Hematopoietic multipotent progenitor cell treated with erythropoietin and hydrocortisone succinate and interleukin-3 and kit ligand, for 15 days (in vitro differentiated cells): ENCODE data around the gene PARP1.

Experiments
- DNase-seq: peaks from one replicate; pipeline ENCODE4 v3.0.0-alpha.2; 2015; ENCODE audit warnings: low spot score

The PARP1 gene

GRCh38 chr1:226405411-226405988 is 2.4 kb downstream of the PARP1 start:
- DNase-seq, result no peak

GRCh38 chr1:226404904-226405222 is 3.0 kb downstream of the PARP1 start:
- DNase-seq, result no peak

GRCh38 chr1:226404063-226404903 is 3.6 kb downstream of the PARP1 start:
- no peak for DNase-seq

- DNase-seq, result no peak
Measured at GRCh38 chr1:226403201-226404034, 4.5 kb downstream of the PARP1 start.

- no peak for DNase-seq
Measured at GRCh38 chr1:226402739-226403165, 5.1 kb downstream of the PARP1 start.

GRCh38 chr1:226401355-226402303 is 6.3 kb downstream of the PARP1 start:
- peak; percentile 36 for DNase-seq

- DNase-seq, result no peak
Measured at GRCh38 chr1:226400519-226401354, 7.2 kb downstream of the PARP1 start.

- no peak for DNase-seq
Measured at GRCh38 chr1:226397955-226398636, 9.8 kb downstream of the PARP1 start.

- DNase-seq, result no peak
Measured at GRCh38 chr1:226397011-226397926, 10.6 kb downstream of the PARP1 start.

- DNase-seq, result no peak
Measured at GRCh38 chr1:226395753-226396152, 12.1 kb downstream of the PARP1 start.

- DNase-seq, result no peak
Measured at GRCh38 chr1:226394462-226394861, 13.4 kb downstream of the PARP1 start.

- DNase-seq, result no peak
Measured at GRCh38 chr1:226390681-226391080, 17.2 kb downstream of the PARP1 start.

- no peak for DNase-seq
Measured at GRCh38 chr1:226388131-226388530, 19.8 kb downstream of the PARP1 start.

- no peak for DNase-seq
Measured at GRCh38 chr1:226384717-226385116, 23.2 kb downstream of the PARP1 start.

GRCh38 chr1:226384040-226384439 is 23.9 kb downstream of the PARP1 start:
- DNase-seq, result no peak

GRCh38 chr1:226382030-226382429 is 25.9 kb downstream of the PARP1 start:
- no peak for DNase-seq

- no peak for DNase-seq
Measured at GRCh38 chr1:226381226-226381998, 26.5 kb downstream of the PARP1 start.

- DNase-seq, result no peak
Measured at GRCh38 chr1:226378071-226378470, 29.8 kb downstream of the PARP1 start.
